Mesenchymal stem cell (in vitro differentiated cells and primary cell): Measurements from ENCODE around the gene TUBGCP3.

Source experiments
- DNase-seq: peaks from one replicate; pipeline ENCODE4 v3.0.0-alpha.2; 2013
- H2AFZ ChIP-seq: one replicate; pipeline ENCODE4 v1.6.1; 2013; ENCODE audit warnings: low read depth, mild to moderate bottlenecking, control low read depth, inconsistent platforms, low read length, moderate library complexity
- H2AK5ac ChIP-seq: 2 replicates; pipeline ENCODE4 v1.6.1; 2013; ENCODE audit warnings: low read length, moderate library complexity, mild to moderate bottlenecking, inconsistent platforms; ENCODE audit not compliant: severe bottlenecking
- H2BK120ac ChIP-seq: one replicate; pipeline ENCODE4 v1.6.1; 2013; ENCODE audit warnings: low read depth, mild to moderate bottlenecking, inconsistent platforms, low read length, moderate library complexity
- H2BK12ac ChIP-seq, 2 experiments: one replicate each; pipeline ENCODE4 v1.6.1; 2013; ENCODE audit warnings: inconsistent platforms in 2 of 2, low read length in 2 of 2, mild to moderate bottlenecking in 2 of 2, moderate library complexity in 2 of 2, control low read depth in 1 of 2
- H2BK15ac ChIP-seq: one replicate; pipeline ENCODE4 v1.6.1; 2013; ENCODE audit warnings: mild to moderate bottlenecking, low read depth, inconsistent platforms; ENCODE audit not compliant: poor library complexity, severe bottlenecking
- H2BK5ac ChIP-seq: 2 replicates; pipeline ENCODE4 v1.6.1; 2013; ENCODE audit warnings: low read depth, mild to moderate bottlenecking, low read length, control low read depth, inconsistent platforms; ENCODE audit not compliant: poor library complexity, severe bottlenecking
- H3K14ac ChIP-seq, 2 experiments: one replicate each; pipeline ENCODE4 v1.6.1; 2013; ENCODE audit warnings: inconsistent platforms in 2 of 2, low read length in 2 of 2, control low read depth in 1 of 2, mild to moderate bottlenecking in 1 of 2, moderate library complexity in 1 of 2
- H3K18ac ChIP-seq, 2 experiments: one replicate each; pipeline ENCODE4 v1.6.1; 2013; ENCODE audit warnings: inconsistent platforms in 2 of 2, low read length in 2 of 2, control low read depth in 1 of 2, low read depth in 1 of 2, mild to moderate bottlenecking in 1 of 2
- H3K23ac ChIP-seq, 2 experiments: one replicate each; pipeline ENCODE4 v1.6.1; 2013; ENCODE audit warnings: inconsistent platforms in 2 of 2, low read length in 2 of 2, mild to moderate bottlenecking in 2 of 2, moderate library complexity in 2 of 2, control low read depth in 1 of 2
- H3K27ac ChIP-seq: 2 replicates; pipeline ENCODE4 v1.5.1; 2013; ENCODE audit warnings: mild to moderate bottlenecking, moderate library complexity, low read length, control low read depth, inconsistent platforms; ENCODE audit not compliant: poor library complexity, severe bottlenecking
- H3K27me3 ChIP-seq, 2 experiments: 2 replicates each; pipeline versions ENCODE4 v1.6.1 to v1.7.0; 2013; ENCODE audit warnings: low read length in 2 of 2, mild to moderate bottlenecking in 2 of 2, moderate library complexity in 2 of 2, control low read depth in 1 of 2, inconsistent platforms in 1 of 2; ENCODE audit not compliant: control insufficient read depth in 1 of 2, insufficient read depth in 1 of 2
- H3K36me3 ChIP-seq, 2 experiments: 2 replicates each; pipeline versions ENCODE4 v1.6.1 to v1.7.0; 2013; ENCODE audit warnings: low read length in 2 of 2, control low read depth in 1 of 2, inconsistent platforms in 1 of 2, low read depth in 1 of 2, mild to moderate bottlenecking in 1 of 2; ENCODE audit not compliant: insufficient read depth in 2 of 2, control insufficient read depth in 1 of 2
- H3K4ac ChIP-seq, 2 experiments: one replicate each; pipeline ENCODE4 v1.6.1; 2013; ENCODE audit warnings: inconsistent platforms in 2 of 2, low read length in 2 of 2, mild to moderate bottlenecking in 2 of 2, moderate library complexity in 2 of 2, control low read depth in 1 of 2, low read depth in 1 of 2
- H3K4me1 ChIP-seq: 2 replicates; pipeline ENCODE4 v1.6.1; 2013; ENCODE audit warnings: low read depth, low read length, control low read depth; ENCODE audit not compliant: control insufficient read depth, insufficient read depth
- H3K4me2 ChIP-seq: 2 replicates; pipeline ENCODE4 v1.6.1; 2013; ENCODE audit warnings: low read length, mild to moderate bottlenecking, inconsistent platforms; ENCODE audit not compliant: poor library complexity, severe bottlenecking
- H3K4me3 ChIP-seq, 2 experiments: 2 replicates each; pipeline versions ENCODE4 v1.5.1 to v1.7.0; 2013; ENCODE audit warnings: low read length in 2 of 2, mild to moderate bottlenecking in 2 of 2, control low read depth in 1 of 2, low read depth in 1 of 2; ENCODE audit not compliant: insufficient read depth in 1 of 2
- H3K79me1 ChIP-seq: replicated peaks from 2 replicates; pipeline ENCODE4 v1.6.1; 2013; ENCODE audit warnings: mild to moderate bottlenecking, control low read depth, low read length, inconsistent platforms; ENCODE audit not compliant: poor library complexity, severe bottlenecking
- H3K9ac ChIP-seq: 2 replicates; pipeline ENCODE4 v1.7.0; 2013; ENCODE audit warnings: mild to moderate bottlenecking, low read length, moderate library complexity
- H3K9me3 ChIP-seq: 2 replicates; pipeline ENCODE4 v1.7.0; 2013; ENCODE audit warnings: mild to moderate bottlenecking, low read length; ENCODE audit not compliant: control insufficient read depth
- H4K8ac ChIP-seq: one replicate; pipeline ENCODE4 v1.6.1; 2013; ENCODE audit warnings: inconsistent platforms, mild to moderate bottlenecking, low read length, moderate library complexity
- H4K91ac ChIP-seq: one replicate; pipeline ENCODE4 v1.6.1; 2013; ENCODE audit warnings: mild to moderate bottlenecking, low read length, inconsistent platforms
- WGBS: methylation state at CpG from one replicate; pipeline ENCODE4 v1.1.7; 2013; ENCODE audit warnings: mixed read lengths; 5-methylcytosine and 5-hydroxymethylcytosine counted together

The TUBGCP3 gene

GRCh38 chr13:112601371-112601770 lies 13.4 kb upstream of the TUBGCP3 start:
- Histone ChIP-seq H3K23ac (no peak overlapping the region), H3K4ac (no peak overlapping the region), H3K79me1 (no peaks in the 10 kb centered on the region), H3K27me3 (no peaks in the 10 kb centered on the region), H3K27ac (no peak overlapping the region), H4K8ac (no peak overlapping the region), H3K9me3 (no peaks in the 10 kb centered on the region), H2AFZ (no peak overlapping the region), H3K4me1 (peaks cover 10% of the 10 kb centered on the region), H2AK5ac (no peak overlapping the region), H2BK120ac (no peak overlapping the region), H3K4me2 (no peak overlapping the region), H4K91ac (no peak overlapping the region), H3K36me3 (no peaks in the 10 kb centered on the region), H2BK5ac (no peak overlapping the region), H2BK12ac (no peak overlapping the region), H3K14ac (no peak overlapping the region), H3K18ac (no peak overlapping the region), H3K9ac (no peak overlapping the region), H2BK15ac (no peak overlapping the region), H3K4me3 (no peak overlapping the region)
- no peak for DNase-seq
- 93% methylated on average over 14 of the region's 14 CpGs for WGBS

- no CpG with 5 or more reads among the region's 2 CpGs for WGBS
- DNase-seq, result no peak
- H3K23ac ChIP-seq, result no peak overlapping the region
- H3K9ac ChIP-seq, result no peak overlapping the region
- H2AFZ ChIP-seq, result no peak overlapping the region
- H3K27ac ChIP-seq, result no peak overlapping the region
- H3K4ac ChIP-seq, result no peak overlapping the region
- H3K14ac ChIP-seq, result no peak overlapping the region
- H4K91ac ChIP-seq, result no peak overlapping the region
- no peak overlapping the region for H2BK120ac ChIP-seq
- H2AK5ac ChIP-seq, result no peak overlapping the region
- no peaks in the 10 kb centered on the region for H3K79me1 ChIP-seq
- no peak overlapping the region for H2BK15ac ChIP-seq
- no peak overlapping the region for H3K18ac ChIP-seq
- H4K8ac ChIP-seq, result no peak overlapping the region
- no peaks in the 10 kb centered on the region for H3K36me3 ChIP-seq
- H3K4me2 ChIP-seq, result no peak overlapping the region
- no peak overlapping the region for H2BK5ac ChIP-seq
- H3K4me1 ChIP-seq, result no peaks in the 10 kb centered on the region
- H3K4me3 ChIP-seq, result no peak overlapping the region
- H3K27me3 ChIP-seq, result no peaks in the 10 kb centered on the region
- no peak overlapping the region for H2BK12ac ChIP-seq
- H3K9me3 ChIP-seq, result no peaks in the 10 kb centered on the region
Observed at GRCh38 chr13:112596235-112596634, 8.3 kb upstream of the TUBGCP3 start.

GRCh38 chr13:112592647-112593046 lies 4.7 kb upstream of the TUBGCP3 start:
- WGBS, result 92% methylated on average over 7 of the region's 7 CpGs
- no peaks in the 10 kb centered on the region for H3K9me3 ChIP-seq
- no peak overlapping the region for H2BK12ac ChIP-seq
- no peak overlapping the region for H2BK120ac ChIP-seq
- no peaks in the 10 kb centered on the region for H3K27me3 ChIP-seq
- no peak overlapping the region for H4K91ac ChIP-seq
- no peaks in the 10 kb centered on the region for H3K36me3 ChIP-seq
- no peak overlapping the region for H3K14ac ChIP-seq
- no peak overlapping the region for H3K4me2 ChIP-seq
- no peak overlapping the region for H3K4ac ChIP-seq
- no peak overlapping the region for H4K8ac ChIP-seq
- H3K23ac ChIP-seq, result no peak overlapping the region
- no peak overlapping the region for H2AK5ac ChIP-seq
- peaks cover 2% of the 10 kb centered on the region for H3K79me1 ChIP-seq
- no peak for DNase-seq
- no peak overlapping the region for H2AFZ ChIP-seq
- H2BK15ac ChIP-seq, result no peak overlapping the region
- H3K18ac ChIP-seq, result no peak overlapping the region
- no peak overlapping the region for H3K9ac ChIP-seq
- H2BK5ac ChIP-seq, result no peak overlapping the region
- H3K4me3 ChIP-seq, result no peak overlapping the region
- peaks cover 4% of the 10 kb centered on the region for H3K4me1 ChIP-seq
- no peak overlapping the region for H3K27ac ChIP-seq

GRCh38 chr13:112592181-112592580 lies 4.2 kb upstream of the TUBGCP3 start:
- Histone ChIP-seq H2BK120ac (no peak overlapping the region), H3K4me3 (no peak overlapping the region), H3K4ac (no peak overlapping the region), H3K27ac (no peak overlapping the region), H2BK12ac (no peak overlapping the region), H3K18ac (no peak overlapping the region), H2BK5ac (no peak overlapping the region), H4K91ac (no peak overlapping the region), H4K8ac (no peak overlapping the region), H3K9me3 (no peaks in the 10 kb centered on the region), H3K9ac (no peak overlapping the region), H3K79me1 (peaks cover 2% of the 10 kb centered on the region), H3K27me3 (no peaks in the 10 kb centered on the region), H3K23ac (no peak overlapping the region), H2AFZ (no peak overlapping the region), H2AK5ac (no peak overlapping the region), H3K14ac (no peak overlapping the region), H3K4me2 (no peak overlapping the region), H3K36me3 (no peaks in the 10 kb centered on the region), H3K4me1 (peaks cover 4% of the 10 kb centered on the region), H2BK15ac (no peak overlapping the region)
- no peak for DNase-seq
- 92% methylated on average over 6 of the region's 7 CpGs for WGBS
